HG02981 (cell line): Measurements from ENCODE around the gene SCYL3.
"Not testable (repeated sequence)": the region's sequence is repeated elsewhere in the genome, so short reads cannot be mapped to it uniquely, and the experiment has no call there.

Experiments used
- ATAC-seq: cut with Tn5 transposase; IDR thresholded peaks from one replicate; pipeline ENCODE4 v1.9.1; 2021; ENCODE audit warnings: mild to moderate bottlenecking, moderate library complexity; ENCODE audit not compliant: unreplicated experiment

SCYL3 gene

GRCh38 chr1:169872906-169873305, 20.8 kb downstream of the SCYL3 start:
- ATAC-seq = no peak

GRCh38 chr1:169871988-169872387, 21.7 kb downstream of the SCYL3 start:
- ATAC-seq = not testable (repeated sequence)

- ATAC-seq = no peak
Measured at GRCh38 chr1:169869426-169869825, 24.3 kb downstream of the SCYL3 start.

GRCh38 chr1:169868978-169869377, 24.7 kb downstream of the SCYL3 start:
- no peak for ATAC-seq

- ATAC-seq = no peak
Measured at GRCh38 chr1:169867012-169867675, 26.6 kb downstream of the SCYL3 start.

GRCh38 chr1:169866577-169866976, 27.1 kb downstream of the SCYL3 start:
- ATAC-seq = no peak

GRCh38 chr1:169864531-169864930, 29.2 kb downstream of the SCYL3 start:
- not testable (repeated sequence) for ATAC-seq

- ATAC-seq = no peak
Measured at GRCh38 chr1:169860750-169861149, 32.9 kb downstream of the SCYL3 start.

GRCh38 chr1:169860187-169860586, 33.5 kb downstream of the SCYL3 start:
- no peak for ATAC-seq

- ATAC-seq = no peak
Measured at GRCh38 chr1:169859001-169859400, 34.7 kb downstream of the SCYL3 start.

GRCh38 chr1:169858467-169858866, 35.2 kb downstream of the SCYL3 start:
- ATAC-seq = no peak

GRCh38 chr1:169853341-169853740, 40.4 kb downstream of the SCYL3 start:
- no peak for ATAC-seq

GRCh38 chr1:169849346-169850022, 44.2 kb downstream of the SCYL3 start:
- ATAC-seq = no peak

GRCh38 chr1:169848456-169848855, 45.2 kb downstream of the SCYL3 start:
- ATAC-seq = no peak

GRCh38 chr1:169844941-169845608, 48.6 kb downstream of the SCYL3 start:
- no peak for ATAC-seq

GRCh38 chr1:169838942-169839341, 54.8 kb downstream of the SCYL3 start:
- ATAC-seq = no peak

- ATAC-seq = no peak
Measured at GRCh38 chr1:169836198-169836597, 57.5 kb downstream of the SCYL3 start.

- no peak for ATAC-seq
Measured at GRCh38 chr1:169835647-169836046, 58.0 kb downstream of the SCYL3 start.

GRCh38 chr1:169834869-169835268, 58.8 kb downstream of the SCYL3 start:
- ATAC-seq = no peak

- ATAC-seq = no peak
Measured at GRCh38 chr1:169833179-169833901, 60.4 kb downstream of the SCYL3 start.

GRCh38 chr1:169829671-169830070, 64.0 kb downstream of the SCYL3 start:
- no peak for ATAC-seq
